Measurements from ENCODE around the gene TPCN2. TPM values are rescaled to one million over a fixed set of nuclear protein-coding genes. Genes with fewer than 3 reads are reported as not detected.
A peak's percentile ranks its signal among the peaks of the same experiment; 100 is the strongest.

Gene TPCN2
- polyA plus RNA-seq, 3 donors, result 29.3 to 52.8 (median 31.5) TPM

DNA sequence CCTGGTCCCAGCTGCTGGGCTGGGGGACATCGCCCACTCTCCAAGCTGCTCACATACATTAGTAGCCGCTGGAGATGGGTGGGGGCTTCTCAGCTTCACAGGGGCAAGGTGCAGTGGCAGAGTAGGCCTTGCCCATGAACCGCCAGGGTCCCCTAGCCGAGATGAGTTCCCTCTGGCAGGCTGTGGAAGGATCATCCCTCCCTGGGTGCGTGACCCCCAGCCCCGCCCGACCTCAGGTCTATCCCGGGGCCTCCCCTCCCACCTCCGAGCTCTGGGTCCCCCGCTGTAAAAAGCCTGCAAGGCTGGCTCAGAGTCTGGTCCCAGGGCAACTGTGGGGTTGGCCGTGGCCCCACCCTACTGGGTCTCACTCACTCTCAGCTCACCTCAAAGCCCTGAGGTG lies 15.3 kb upstream of the TPCN2 start:
- H3K27me3 ChIP-seq (ENCODE audit: control insufficient read depth in 2 of 2, insufficient read depth in 2 of 2, low read length in 2 of 2), result no peaks in the 10 kb centered on the region
- Mint-ChIP-seq H3K4me1 (peaks cover 54% of the 10 kb centered on the region), H3K27ac (no peak overlapping the region), H3K27me3 (ENCODE audit: low read depth in 3 of 3) (no peaks in the 10 kb centered on the region), H3K4me3 (no peak overlapping the region), H3K36me3 (no peaks in the 10 kb centered on the region), H3K9me3 (peaks cover 0 to 2% (median 0%) of the 10 kb centered on the region in 7 donors)
- intact Hi-C loops (cut with micrococcal nuclease), result no loop called here
- H3K9me3 ChIP-seq (replicated peaks in 1 of 2; ENCODE audit: control insufficient read depth in 1 of 2, insufficient read depth in 1 of 2, low read length in 2 of 2), result no peaks in the 10 kb centered on the region
- H2AFZ ChIP-seq (ENCODE audit: insufficient read depth, low read depth, low read length, poor library complexity, severe bottlenecking), result no peak overlapping the region
- H3K36me3 ChIP-seq (replicated peaks in 1 of 2; ENCODE audit: control insufficient read depth in 1 of 2, insufficient read depth in 2 of 2, low read length in 2 of 2), result no peaks in the 10 kb centered on the region
- H3K27ac ChIP-seq (ENCODE audit: low read depth in 1 of 2, low read length in 2 of 2), result no peak overlapping the region
- DNase-seq, result no peak
- H4K20me1 ChIP-seq (ENCODE audit: insufficient read depth, low read length), result no peaks in the 10 kb centered on the region
- no peak overlapping the region for H3K9ac ChIP-seq (ENCODE audit: insufficient read depth, low read length, poor library complexity, severe bottlenecking)
- peaks cover 55 to 64% of the 10 kb centered on the region in 2 donors for H3K4me1 ChIP-seq (ENCODE audit: control insufficient read depth in 1 of 2, insufficient read depth in 2 of 2, low read length in 2 of 2)
- no peaks in the 10 kb centered on the region for H3K79me2 ChIP-seq (ENCODE audit: insufficient read depth, low read length)
- no peak overlapping the region for H3K4me2 ChIP-seq (replicated peaks; ENCODE audit: extremely low read depth, low read length, poor library complexity, severe bottlenecking)
- no peak overlapping the region for H3K4me3 ChIP-seq (replicated peaks in 1 of 3; ENCODE audit: low read depth in 2 of 3, low read length in 3 of 3)
- TF ChIP-seq, protein P1, sequence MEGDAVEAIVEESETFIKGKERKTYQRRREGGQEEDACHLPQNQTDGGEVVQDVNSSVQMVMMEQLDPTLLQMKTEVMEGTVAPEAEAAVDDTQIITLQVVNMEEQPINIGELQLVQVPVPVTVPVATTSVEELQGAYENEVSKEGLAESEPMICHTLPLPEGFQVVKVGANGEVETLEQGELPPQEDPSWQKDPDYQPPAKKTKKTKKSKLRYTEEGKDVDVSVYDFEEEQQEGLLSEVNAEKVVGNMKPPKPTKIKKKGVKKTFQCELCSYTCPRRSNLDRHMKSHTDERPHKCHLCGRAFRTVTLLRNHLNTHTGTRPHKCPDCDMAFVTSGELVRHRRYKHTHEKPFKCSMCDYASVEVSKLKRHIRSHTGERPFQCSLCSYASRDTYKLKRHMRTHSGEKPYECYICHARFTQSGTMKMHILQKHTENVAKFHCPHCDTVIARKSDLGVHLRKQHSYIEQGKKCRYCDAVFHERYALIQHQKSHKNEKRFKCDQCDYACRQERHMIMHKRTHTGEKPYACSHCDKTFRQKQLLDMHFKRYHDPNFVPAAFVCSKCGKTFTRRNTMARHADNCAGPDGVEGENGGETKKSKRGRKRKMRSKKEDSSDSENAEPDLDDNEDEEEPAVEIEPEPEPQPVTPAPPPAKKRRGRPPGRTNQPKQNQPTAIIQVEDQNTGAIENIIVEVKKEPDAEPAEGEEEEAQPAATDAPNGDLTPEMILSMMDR (IDR thresholded peaks at IDR 0.05), result no peak
- 89% methylated on average over 5 of the region's 11 CpGs for WGBS (ENCODE audit: insufficient coverage)

DNA sequence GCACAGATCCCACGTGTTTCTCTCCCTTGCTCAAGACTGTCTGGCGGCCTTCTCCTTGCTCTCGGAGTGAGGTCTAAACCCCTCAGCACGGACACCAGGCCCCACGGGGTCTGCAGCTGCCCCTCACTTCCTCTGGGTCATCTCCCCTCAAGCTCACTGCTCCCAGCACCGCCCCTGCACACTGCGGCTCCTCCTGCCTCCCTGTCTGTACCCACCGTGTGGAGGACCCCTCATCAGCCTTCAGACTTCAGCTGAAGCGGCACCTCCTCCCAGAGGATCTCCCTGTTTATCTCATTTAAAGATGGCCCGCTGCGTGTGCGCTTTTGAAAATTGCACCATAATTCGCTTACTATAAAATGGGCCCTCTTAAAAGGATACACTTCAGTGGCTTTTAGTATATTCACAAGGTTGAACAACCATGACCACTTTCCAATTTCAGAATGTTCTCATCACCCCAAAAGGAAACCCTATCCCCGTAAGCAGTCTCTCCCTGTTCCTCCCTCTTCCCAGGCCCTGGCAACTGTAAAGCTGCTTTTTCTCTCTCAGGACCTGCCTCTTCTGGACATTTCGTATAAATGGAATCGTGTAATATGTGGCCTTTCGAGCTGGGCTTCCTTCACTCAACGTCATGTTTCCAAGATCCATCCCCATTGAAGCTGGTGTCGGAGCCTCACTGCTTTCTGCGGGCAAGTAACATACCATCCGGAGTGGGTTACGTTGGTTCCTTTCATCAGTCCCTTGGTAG lies 14.4 kb upstream of the TPCN2 start:
- Histone ChIP-seq H2AFZ (ENCODE audit: insufficient read depth, low read depth, low read length, poor library complexity, severe bottlenecking) (no peak overlapping the region), H3K4me2 (replicated peaks; ENCODE audit: extremely low read depth, low read length, poor library complexity, severe bottlenecking) (no peak overlapping the region), H3K27ac (ENCODE audit: low read depth in 1 of 2, low read length in 2 of 2) (no peak overlapping the region), H3K36me3 (replicated peaks in 1 of 2; ENCODE audit: control insufficient read depth in 1 of 2, insufficient read depth in 2 of 2, low read length in 2 of 2) (no peaks in the 10 kb centered on the region), H3K4me1 (ENCODE audit: control insufficient read depth in 1 of 2, insufficient read depth in 2 of 2, low read length in 2 of 2) (peaks cover 55 to 64% of the 10 kb centered on the region in 2 donors), H3K27me3 (ENCODE audit: control insufficient read depth in 2 of 2, insufficient read depth in 2 of 2, low read length in 2 of 2) (no peaks in the 10 kb centered on the region), H4K20me1 (ENCODE audit: insufficient read depth, low read length) (no peaks in the 10 kb centered on the region), H3K4me3 (replicated peaks in 1 of 3; ENCODE audit: low read depth in 2 of 3, low read length in 3 of 3) (no peak overlapping the region), H3K79me2 (ENCODE audit: insufficient read depth, low read length) (no peaks in the 10 kb centered on the region), H3K9ac (ENCODE audit: insufficient read depth, low read length, poor library complexity, severe bottlenecking) (no peak overlapping the region), H3K9me3 (replicated peaks in 1 of 2; ENCODE audit: control insufficient read depth in 1 of 2, insufficient read depth in 1 of 2, low read length in 2 of 2) (no peaks in the 10 kb centered on the region)
- Mint-ChIP-seq H3K9me3 (peaks cover 0 to 2% (median 0%) of the 10 kb centered on the region in 7 donors), H3K4me1 (peaks cover 55% of the 10 kb centered on the region), H3K36me3 (no peaks in the 10 kb centered on the region), H3K4me3 (no peak overlapping the region), H3K27ac (peak overlapping the region in 2 of 7 donors; percentile 1 to 34), H3K27me3 (ENCODE audit: low read depth in 3 of 3) (no peaks in the 10 kb centered on the region)
- no peak for DNase-seq
- TF ChIP-seq, protein P1 (IDR thresholded peaks at IDR 0.05), result no peak
- intact Hi-C loops (cut with micrococcal nuclease), result no loop called here
- 83% methylated on average over 17 of the region's 22 CpGs for WGBS (ENCODE audit: insufficient coverage)
